Motor neuron (in vitro differentiated cells): ENCODE data around the gene STK25. TPM values are rescaled to one million over a fixed set of nuclear protein-coding genes. Genes with fewer than 3 reads are reported as not detected.

Experiments used
- ATAC-seq, 8 experiments: fragments of 200-7000 bp; cut with Tn5 transposase; replicated peaks in 6 of 8; 2 replicates each; pipeline ENCODE4 v1.8.0; 2021; ENCODE audit warnings: mild to moderate bottlenecking in 8 of 8, moderate library complexity in 8 of 8
- H3K27ac ChIP-seq, 2 donors: fragments of 250-450 bp; sonication (Bioruptor Pico); 2 replicates each; pipeline ENCODE4 v1.9.0; 2021; ENCODE audit warnings: antibody characterized with exemption in 2 of 2, mild to moderate bottlenecking in 2 of 2, moderate library complexity in 1 of 2
- H3K4me1 ChIP-seq, 2 donors: fragments of 250-450 bp; sonication (Bioruptor Pico); replicated peaks in 1 of 2; 2 replicates each; pipeline ENCODE4 v1.6.1; 2021; ENCODE audit warnings: antibody characterized with exemption in 2 of 2, mild to moderate bottlenecking in 2 of 2, moderate library complexity in 1 of 2
- H3K4me3 ChIP-seq, 5 donors: fragments of 250-450 bp; sonication (Bioruptor Pico); 2 replicates each; pipeline ENCODE4 v1.9.0; 2021; ENCODE audit warnings: antibody characterized with exemption in 5 of 5, mild to moderate bottlenecking in 5 of 5, moderate library complexity in 4 of 5
- whole genome bisulfite sequencing, 10 experiments: fragments of 450-650 bp; shearing (Covaris generic); methylation state at CpG; one replicate each; pipeline ENCODE4 v1.0.0; 2022; 5-methylcytosine and 5-hydroxymethylcytosine counted together
- in situ Hi-C, 9 experiments: fragments of 400-800 bp; cut with MboI; loops; one replicate each; pipeline ENCODE4 v1.15.0; 2021; ENCODE audit warnings: low sequenced_read_pairs in 9 of 9, low pct_unique_long_range_greater_than_20kb in 2 of 9; ENCODE audit not compliant: unreplicated experiment in 9 of 9
- total RNA-seq, 8 experiments: library from RNA; unstranded; fragments of 300-600 nt; gene quantifications; 2 replicates each; pipeline versions ENCODE4 v1.2.3 to v1.2.4, GENCODE V29; 2022

The STK25 gene
- total RNA-seq, 8 experiments from 2014 or later: 55.7 to 130 (median 103) TPM

DNA sequence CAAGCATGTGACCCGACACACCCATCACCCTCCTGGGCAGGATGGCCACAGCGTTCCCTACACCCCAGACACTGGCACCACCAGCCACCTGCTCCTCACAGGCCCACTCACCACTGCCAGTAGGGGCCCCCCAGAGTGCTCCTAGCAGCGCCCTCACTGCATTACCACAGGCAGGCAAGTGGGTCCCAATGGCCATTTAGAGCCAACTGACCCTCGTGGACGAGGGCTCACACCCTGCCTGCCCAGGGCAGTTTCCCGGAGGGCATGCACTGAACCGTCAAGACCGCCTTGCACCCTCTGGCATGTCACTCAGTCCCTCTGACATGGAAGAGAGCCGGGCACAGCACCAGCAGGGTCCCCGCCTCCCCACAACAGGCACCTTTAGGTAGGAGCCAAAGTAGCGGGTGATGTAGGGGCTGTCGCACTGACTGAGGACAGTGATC is 7.3 kb downstream of the STK25 start:
- Histone ChIP-seq H3K4me3 (no peak overlapping the region), H3K27ac (no peak overlapping the region), H3K4me1 (no peaks in the 10 kb centered on the region)
- WGBS, 10 experiments: 100% methylated on average over 1 to 3 of the region's 12 CpGs; no CpG with 5 or more reads in 7 of the 10 experiments
- in situ Hi-C loops: no loop called here
- no peak for ATAC-seq

DNA sequence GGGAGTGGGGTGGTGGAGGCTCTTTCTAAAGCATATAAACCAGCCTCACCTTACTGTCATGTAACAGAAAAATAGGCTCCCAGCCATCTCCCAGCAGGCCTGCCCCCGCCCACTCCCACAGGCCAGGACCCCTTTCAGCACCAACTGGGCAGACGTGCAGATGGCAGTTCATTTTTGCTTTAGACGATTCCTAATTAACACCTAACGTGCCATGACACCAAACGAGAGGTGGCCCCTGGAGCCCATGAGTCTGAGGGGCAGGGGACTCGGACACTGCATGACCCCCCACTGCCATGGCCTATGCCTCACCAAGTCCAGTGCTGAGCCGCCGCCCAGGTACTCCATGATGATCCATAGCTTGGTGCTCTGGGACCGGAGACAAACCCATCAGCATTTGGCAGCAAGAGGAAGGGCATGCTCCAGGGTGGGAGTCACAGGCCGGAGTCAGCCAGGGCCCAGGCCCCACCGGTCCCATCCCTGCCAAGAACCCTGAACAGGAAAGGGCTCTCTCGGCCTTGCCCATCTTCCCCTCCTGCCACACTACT is 7.9 kb downstream of the STK25 start:
- WGBS, 10 experiments: 90 to 100% (median 97%) methylated on average over 1 to 7 of the region's 12 CpGs; no CpG with 5 or more reads in 6 of the 10 experiments
- no peaks in the 10 kb centered on the region for H3K4me1 ChIP-seq
- ATAC-seq: no peak
- H3K27ac ChIP-seq: no peak overlapping the region
- in situ Hi-C loops: no loop called here
- H3K4me3 ChIP-seq: no peak overlapping the region

DNA sequence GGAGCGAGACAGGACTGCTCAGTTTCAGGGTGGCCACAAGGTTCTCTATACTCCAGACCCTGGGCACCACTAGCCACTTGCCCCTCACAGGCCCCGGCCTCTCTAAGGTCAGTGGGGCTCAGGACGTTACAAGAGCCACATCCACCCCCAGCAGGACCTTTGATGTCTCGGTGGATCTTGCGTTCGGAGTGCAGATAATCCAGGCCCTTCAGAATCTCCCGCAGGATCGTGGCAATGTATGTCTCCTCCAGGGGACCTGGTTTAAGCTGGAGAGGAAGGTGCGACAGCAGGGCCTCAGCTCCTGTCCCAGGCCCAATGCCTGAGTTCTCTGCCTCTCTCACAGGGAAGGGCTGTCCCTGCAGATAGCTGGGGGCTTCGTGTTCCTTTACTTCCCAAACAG is 8.4 kb downstream of the STK25 start:
- ATAC-seq: no peak
- Histone ChIP-seq H3K4me3 (no peak overlapping the region), H3K27ac (no peak overlapping the region), H3K4me1 (no peaks in the 10 kb centered on the region)
- 40 to 100% (median 93%) methylated on average over 1 to 7 of the region's 10 CpGs; no CpG with 5 or more reads in 5 of the 10 experiments for WGBS, 10 experiments
- in situ Hi-C loops: no loop called here

DNA sequence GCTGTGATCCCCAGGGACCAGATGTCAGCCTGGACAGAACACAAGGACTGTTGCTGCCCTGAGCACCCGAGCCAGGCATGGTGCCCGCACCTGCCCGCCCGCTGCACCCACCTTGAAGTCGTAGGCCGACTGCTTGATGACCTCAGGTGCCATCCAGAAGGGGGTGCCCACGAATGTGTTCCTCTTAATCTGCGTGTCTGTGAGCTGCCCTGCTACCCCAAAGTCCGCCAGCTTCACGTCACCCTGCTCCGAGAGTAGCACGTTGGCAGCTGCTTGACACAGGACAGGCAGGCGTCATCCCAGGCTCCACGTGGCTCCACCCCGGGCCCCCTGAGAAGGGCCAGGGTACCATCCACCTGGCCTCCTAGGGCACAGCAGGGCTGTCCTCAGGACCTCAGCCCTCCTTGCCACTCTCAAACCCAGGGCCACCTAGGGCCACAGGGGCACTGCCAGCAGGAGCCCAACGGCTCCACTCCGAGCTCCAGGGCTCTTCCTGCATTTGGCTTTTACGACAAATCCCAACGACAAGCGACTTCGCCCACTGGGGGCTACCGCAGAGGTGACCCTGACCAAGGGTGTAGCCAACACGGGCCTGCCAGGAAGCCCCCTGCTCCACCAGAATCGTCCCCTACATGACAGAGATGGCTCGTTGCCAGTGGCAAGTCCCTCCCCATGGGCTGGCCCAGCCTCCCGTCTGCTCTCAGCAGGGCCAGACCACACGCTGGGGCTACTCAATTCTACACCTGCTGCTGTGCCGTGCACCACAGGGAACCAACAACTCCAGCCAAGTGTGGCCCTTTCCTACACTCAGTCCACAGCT is 9.0 kb downstream of the STK25 start:
- WGBS, 10 experiments: 25 to 100% (median 89%) methylated on average over 1 to 3 of the region's 28 CpGs; no CpG with 5 or more reads in 5 of the 10 experiments
- in situ Hi-C loops: no loop called here
- ATAC-seq: peak in 2 of 8 experiments; percentile 7 to 17
- H3K4me1 ChIP-seq: no peaks in the 10 kb centered on the region
- no peak overlapping the region for H3K4me3 ChIP-seq
- no peak overlapping the region for H3K27ac ChIP-seq

DNA sequence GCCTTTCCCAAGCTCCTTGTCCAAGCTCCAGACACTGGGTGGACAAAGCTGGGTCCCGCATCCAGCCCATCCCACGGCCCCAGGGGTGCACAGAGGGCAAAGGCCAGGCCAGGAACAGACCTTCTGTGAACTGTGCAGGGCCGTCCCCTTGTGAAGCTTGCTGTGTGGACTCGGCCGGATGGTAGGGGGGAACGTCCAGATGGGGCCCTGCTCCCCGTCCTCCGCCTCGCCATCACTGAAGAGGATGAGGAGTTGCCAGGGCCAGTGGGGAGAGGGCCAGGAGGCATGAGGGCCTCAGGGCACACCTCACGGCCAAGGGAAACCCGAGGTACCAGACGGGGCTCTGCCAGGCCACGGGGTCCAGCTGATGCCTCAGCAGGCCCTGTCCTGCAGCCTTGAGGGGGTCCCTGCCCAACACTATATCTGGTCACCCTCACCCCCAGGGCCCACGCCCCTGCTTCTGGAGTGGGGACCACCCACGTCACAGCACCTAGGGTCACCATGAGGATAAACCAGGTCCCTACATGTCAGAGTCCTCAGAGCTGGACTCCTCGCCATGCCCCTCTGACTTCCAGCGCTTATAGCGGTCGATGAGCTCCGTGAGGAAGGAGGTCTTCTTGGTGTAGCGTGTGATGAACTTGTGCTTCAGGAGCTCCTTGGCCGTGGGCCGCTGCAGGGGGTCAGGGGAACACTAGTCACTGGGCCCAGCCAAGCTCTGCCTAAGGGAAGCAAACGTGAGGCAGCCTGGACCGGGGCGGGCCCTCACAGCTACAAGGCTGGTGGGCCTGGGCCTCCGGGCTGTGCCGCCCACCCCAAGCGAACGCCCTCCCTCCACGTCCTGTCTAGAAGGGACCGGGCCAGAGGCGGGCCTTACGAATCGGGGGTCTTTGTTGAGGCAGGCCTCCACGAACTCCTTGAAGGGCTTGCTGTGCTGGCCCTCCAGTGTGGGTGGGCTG is 10.0 kb downstream of the STK25 start:
- Histone ChIP-seq H3K4me3 (no peak overlapping the region), H3K27ac (no peak overlapping the region), H3K4me1 (no peaks in the 10 kb centered on the region)
- in situ Hi-C loops: no loop called here
- WGBS, 10 experiments: 90 to 100% (median 90%) methylated on average over 1 to 11 of the region's 36 CpGs; no CpG with 5 or more reads in 5 of the 10 experiments
- ATAC-seq: peak in 2 of 8 experiments; percentile 8 to 18

DNA sequence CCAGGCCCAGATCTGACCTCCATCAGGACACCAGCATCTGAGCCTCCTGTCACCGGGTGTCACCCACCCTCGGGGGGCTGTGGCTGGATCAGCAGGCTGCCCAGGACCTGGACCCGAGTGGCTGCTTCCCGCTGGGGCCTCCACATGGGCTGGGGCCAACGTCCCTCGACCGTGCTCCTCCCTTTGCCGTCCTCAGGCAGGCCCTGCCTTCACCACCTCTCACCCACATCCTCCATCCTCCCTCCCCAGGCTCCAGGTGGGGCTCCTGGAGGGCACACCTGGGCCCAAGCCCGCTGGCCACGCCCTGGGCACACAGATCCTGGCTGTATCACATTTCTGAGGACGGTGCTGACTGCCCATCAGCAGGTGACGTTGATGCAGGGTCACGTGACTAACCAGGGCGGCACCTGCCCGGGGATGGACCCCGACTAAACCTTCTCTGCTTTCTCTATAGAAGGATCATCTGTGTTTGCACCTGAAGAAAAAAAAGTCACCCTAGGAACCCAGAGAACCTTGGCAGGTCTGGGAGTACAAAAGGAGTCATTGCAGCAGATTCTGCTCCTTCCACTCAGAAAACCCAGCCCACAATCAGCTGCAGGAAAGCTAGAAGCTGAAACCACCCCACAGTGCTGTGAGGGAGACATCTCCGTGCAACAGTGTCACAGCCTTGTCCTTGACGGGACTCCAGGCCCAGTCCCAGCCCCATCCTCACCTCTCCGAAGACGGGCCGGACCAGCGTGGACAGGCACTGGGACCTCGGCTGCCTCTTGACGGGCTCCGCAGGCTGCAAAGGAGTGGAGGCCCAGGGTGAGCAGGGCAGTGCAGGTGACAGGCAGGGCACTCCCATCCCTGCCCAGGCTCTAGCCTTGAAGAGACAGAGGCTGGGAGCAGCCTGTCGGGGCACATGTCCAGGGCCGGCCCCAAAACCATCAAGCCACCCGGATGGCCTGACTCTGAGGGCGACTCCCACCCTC is 11.2 kb downstream of the STK25 start:
- peak in 1 of 8 experiments; percentile 7 for ATAC-seq
- Histone ChIP-seq H3K27ac (no peak overlapping the region), H3K4me1 (no peaks in the 10 kb centered on the region), H3K4me3 (no peak overlapping the region)
- WGBS, 10 experiments: 80 to 100% (median 100%) methylated on average over 1 to 7 of the region's 29 CpGs; no CpG with 5 or more reads in 5 of the 10 experiments
- in situ Hi-C loops: no loop called here

DNA sequence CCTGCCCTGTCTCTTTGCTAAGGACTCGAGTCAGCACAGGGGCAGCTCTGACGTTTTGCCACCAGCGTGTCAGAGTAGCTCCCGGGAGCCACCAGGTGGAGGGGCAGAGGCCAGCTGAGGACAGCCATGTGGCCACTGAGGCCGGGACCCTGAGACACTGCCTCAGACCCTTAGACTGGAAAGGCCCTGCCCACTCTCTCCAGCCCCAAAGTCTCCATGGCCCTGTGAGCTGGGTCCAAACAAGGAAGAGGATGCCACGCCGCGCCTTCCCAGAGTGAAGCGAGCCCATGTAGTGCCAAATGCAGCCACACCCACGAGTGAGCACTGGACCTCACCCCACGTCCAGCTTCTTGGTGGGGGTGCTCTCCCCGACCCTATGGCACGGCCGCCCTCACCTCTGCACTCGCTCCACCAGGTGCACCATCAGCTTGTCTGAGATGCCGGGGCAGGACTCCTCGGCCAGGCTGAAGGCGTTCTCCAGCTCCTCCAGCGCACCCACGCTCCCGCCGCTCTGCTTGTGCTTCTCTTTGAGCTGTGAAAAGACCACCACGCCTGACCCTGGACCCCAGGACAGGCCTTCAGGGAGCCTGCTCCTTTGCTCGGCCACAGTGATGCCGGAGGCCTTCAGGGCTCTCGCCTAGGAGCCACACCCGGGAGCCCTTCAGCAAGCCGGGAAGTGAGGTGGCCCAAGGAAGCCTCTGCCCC is 12.2 kb downstream of the STK25 start:
- WGBS, 10 experiments: 91 to 100% (median 98%) methylated on average over 1 to 10 of the region's 28 CpGs; no CpG with 5 or more reads in 3 of the 10 experiments
- Histone ChIP-seq H3K27ac (no peak overlapping the region), H3K4me3 (no peak overlapping the region), H3K4me1 (no peaks in the 10 kb centered on the region)
- in situ Hi-C loops: no loop called here
- ATAC-seq: no peak

DNA sequence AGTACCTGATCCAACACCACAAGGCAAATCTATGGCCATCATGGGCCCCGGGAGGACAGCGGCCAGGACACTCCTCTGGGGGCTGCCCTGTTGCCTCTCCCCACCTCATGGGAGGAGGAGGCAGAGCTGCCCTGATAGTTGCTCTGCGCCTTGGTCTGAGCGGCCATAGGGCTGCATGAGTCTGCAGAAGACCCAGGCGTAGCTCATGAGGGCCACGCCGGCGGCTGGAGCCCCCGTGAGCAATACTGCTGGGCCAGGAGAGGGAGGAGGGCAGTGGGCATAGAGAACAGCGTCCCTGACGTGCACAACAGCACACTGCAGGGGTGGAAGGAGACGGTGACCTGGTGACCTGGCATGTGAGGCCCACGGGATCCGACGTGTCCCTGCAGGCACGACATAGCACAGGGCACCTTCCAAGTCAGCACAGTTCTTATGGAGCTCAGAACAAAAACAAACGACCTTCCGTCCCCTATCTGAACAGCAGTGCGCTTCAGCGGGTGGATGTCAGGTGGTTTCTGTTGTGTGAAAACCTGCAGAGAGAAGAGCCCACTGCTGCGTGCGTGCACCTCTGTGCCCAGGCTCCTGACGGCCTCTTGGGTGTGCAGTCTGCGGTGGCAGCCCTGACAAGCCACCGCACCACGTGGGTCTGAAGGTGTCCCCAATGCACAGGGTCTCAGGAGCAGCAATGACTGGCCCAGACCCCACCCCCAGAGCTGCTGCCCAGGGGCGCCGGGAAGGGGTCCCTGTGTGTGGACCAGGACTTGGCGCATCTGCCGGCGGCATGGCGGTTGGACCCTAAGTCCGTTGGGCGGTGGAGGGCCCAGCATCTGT is 13.0 kb downstream of the STK25 start:
- no peak for ATAC-seq
- no peak overlapping the region for H3K27ac ChIP-seq
- H3K4me1 ChIP-seq: no peaks in the 10 kb centered on the region
- no peak overlapping the region for H3K4me3 ChIP-seq
- 40 to 100% (median 84%) methylated on average over 1 to 12 of the region's 34 CpGs; no CpG with 5 or more reads in 3 of the 10 experiments for WGBS, 10 experiments
- in situ Hi-C loops: no loop called here

DNA sequence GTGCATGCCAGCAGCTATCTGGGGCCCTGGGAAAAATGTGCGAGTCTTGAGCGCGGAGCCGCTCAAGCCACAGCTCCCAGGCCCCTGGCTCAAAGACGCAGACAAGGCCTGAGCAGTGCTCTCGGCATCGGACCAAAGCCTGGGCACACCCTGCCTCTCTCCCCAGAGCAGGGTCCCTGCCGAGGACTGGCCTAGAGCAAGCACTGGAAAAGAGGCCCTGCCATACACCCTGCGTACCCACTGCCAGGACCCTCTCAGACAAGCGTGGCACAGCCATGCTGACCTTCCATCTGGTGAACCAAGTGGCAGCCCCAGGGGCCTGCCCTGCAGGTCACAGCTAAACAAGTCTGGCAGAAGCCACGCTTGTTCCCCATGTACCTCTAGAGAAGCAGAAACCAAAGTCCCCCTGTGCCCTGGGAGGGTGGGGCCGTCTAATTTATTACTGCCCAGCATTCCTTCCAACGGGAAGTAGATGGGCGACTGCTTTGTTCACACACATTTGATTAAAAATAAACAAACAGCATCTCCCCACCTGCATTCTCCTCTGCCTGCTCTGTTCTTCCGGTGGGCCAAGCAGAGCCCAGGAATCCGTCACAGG is 14.0 kb downstream of the STK25 start:
- H3K27ac ChIP-seq: no peak overlapping the region
- H3K4me3 ChIP-seq: no peak overlapping the region
- H3K4me1 ChIP-seq: no peaks in the 10 kb centered on the region
- WGBS, 10 experiments: 80 to 100% (median 97%) methylated on average over 1 to 7 of the region's 16 CpGs; no CpG with 5 or more reads in 3 of the 10 experiments
- in situ Hi-C loops: no loop called here
- ATAC-seq: no peak

DNA sequence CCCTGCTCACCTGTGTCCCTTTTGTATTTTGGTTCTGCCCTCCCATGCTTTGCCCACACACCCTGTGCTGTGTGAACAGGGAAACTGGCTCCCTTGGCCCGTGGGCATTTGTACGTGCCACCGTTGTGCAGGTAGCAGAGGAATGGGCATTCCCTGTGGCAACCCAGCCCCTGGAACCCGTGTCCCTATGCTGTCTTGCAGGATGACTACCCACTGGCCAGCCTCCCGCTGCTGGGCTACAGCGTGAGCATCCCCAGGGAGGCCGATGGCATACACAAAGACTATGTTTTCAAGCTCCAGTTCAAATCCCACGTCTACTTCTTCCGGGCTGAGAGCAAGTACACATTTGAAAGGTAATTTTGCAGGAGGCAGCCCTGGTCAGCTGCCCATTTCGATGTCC is 15.3 kb downstream of the STK25 start:
- no peaks in the 10 kb centered on the region for H3K4me1 ChIP-seq
- WGBS, 10 experiments: 80 to 100% (median 97%) methylated on average over 1 to 5 of the region's 10 CpGs; no CpG with 5 or more reads in 1 of the 10 experiments
- H3K27ac ChIP-seq: no peak overlapping the region
- no peak overlapping the region for H3K4me3 ChIP-seq
- in situ Hi-C loops: no loop called here
- ATAC-seq: no peak

DNA sequence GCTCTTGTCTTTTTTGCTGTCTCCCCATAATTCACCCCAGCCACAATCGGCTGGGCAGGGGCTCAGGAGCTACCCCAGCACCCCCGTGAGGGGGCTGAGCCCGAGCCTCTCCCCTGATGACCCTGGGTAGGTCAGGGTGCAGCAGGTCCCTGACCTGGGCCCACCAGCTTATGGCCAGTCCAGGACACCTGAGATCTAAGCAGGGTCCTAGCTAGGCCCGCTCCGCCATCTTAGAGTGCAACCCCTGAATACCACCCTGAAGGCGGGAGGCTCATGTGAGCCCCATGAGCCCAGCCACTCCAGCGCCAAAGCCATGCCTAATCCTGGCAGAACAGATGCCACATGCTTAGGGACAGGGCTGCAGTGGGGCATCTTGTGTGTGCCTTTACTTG is 16.2 kb downstream of the STK25 start:
- no peaks in the 10 kb centered on the region for H3K4me1 ChIP-seq
- H3K4me3 ChIP-seq: no peak overlapping the region
- H3K27ac ChIP-seq: no peak overlapping the region
- WGBS, 10 experiments: 90 to 100% methylated on average over 3 of the region's 7 CpGs; no CpG with 5 or more reads in 8 of the 10 experiments
- in situ Hi-C loops: no loop called here
- peak in 3 of 8 experiments; percentile 9 to 23 (median 20) for ATAC-seq
